ENCODE measurements around the gene GNAT3.

DNA sequence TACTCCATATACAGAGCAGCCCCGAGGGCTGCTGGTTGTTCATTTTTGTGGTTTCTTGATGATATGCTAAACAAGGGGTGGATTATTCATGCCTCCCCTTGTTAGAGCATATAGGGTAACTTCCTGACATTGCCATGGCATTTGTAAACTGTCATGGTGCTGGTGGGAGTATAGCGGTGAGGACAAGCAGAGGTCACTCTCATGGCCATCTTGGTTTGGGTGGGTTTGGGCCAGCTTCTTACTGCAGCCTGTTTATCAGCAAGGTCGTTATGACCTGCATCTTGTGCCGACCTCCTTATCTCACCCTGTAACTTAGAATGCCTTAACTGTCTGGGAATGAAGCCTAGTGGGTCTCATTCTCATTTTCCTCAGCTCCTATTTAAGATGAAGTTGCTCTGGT is 31.3 kb downstream of the GNAT3 start:
- no peak for TF ChIP-seq GATA2 (IDR thresholded peaks at IDR 0.05; ENCODE audit: low read depth, low read length)
- TF ChIP-seq GATA3 (IDR thresholded peaks at IDR 0.05; ENCODE audit: low read depth, low read length) = no peak
